HG03045 (cell line): ENCODE data around the gene HAGH.
"Not testable (repeated sequence)": the region's sequence is repeated elsewhere in the genome, so short reads cannot be mapped to it uniquely, and the experiment has no call there.

Source experiments
- ATAC-seq: cut with Tn5 transposase; IDR thresholded peaks from one replicate; pipeline ENCODE4 v1.9.1; 2021; ENCODE audit warnings: mild to moderate bottlenecking, moderate library complexity; ENCODE audit not compliant: unreplicated experiment

The HAGH gene

DNA sequence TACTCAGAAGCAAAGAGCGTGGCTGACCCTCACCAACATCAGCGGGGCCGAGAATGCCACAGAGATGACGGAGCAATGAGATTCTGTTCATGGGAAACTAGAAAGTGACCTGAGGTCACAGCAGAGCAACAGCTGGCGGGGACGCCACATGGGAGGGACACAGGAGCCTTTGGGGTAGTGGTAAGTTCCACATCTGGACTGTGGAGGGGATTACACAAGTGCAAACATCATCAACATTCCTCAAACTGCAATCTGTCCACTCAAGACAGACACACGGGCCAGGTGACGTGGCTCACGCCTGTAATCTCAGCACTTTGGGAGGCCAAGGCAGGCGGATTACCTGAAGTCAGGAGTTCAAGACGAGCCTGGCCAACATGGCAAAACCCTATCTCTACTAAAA lies 11.2 kb downstream of the HAGH start:
- no peak for ATAC-seq

GRCh38 chr16:1812732-1813163 lies 13.9 kb downstream of the HAGH start:
- ATAC-seq = no peak

DNA sequence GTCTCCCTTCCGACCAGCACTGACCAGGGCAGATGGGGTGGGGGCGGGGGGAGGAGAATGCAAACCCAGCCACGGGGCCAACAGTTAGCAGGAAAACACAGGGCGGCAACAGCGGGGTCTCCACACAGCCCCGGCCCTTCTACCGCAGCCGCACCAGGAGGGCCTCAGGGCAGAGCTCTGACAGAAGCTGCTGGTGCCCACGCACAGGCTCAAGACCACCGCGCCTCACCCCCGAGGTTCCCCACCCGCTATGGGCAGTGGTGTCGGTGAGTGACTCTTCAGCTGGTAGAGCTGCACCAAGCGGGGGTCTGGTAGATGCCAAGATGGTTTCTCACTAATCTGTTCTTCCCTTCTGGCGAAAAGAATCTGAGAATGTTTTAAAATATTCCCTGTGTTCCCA lies 16.1 kb downstream of the HAGH start:
- ATAC-seq = no peak

GRCh38 chr16:1810106-1810505 lies 16.5 kb downstream of the HAGH start:
- no peak for ATAC-seq

- ATAC-seq = no peak
Observed at GRCh38 chr16:1809281-1809801, 17.3 kb downstream of the HAGH start.

DNA sequence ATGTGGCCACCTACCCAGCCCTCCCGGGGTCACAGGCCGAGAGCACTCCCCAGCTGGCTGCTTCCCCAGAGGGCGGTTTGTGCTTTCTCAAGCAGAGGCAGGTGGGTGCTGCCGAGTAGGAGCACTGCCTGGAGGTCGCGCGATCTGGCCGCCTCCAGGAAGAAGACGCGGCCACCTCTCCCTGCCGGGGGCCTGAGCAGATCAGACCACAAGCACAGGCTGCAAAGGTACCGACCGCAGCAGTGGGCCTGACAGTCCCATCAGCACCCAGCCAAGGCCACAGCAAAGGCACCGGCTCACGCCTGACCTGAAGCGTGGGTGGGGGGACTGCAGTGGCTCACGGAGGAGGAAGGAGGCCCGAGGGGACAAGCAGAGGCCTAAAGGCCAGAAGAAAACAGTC lies 17.9 kb downstream of the HAGH start:
- no peak for ATAC-seq

DNA sequence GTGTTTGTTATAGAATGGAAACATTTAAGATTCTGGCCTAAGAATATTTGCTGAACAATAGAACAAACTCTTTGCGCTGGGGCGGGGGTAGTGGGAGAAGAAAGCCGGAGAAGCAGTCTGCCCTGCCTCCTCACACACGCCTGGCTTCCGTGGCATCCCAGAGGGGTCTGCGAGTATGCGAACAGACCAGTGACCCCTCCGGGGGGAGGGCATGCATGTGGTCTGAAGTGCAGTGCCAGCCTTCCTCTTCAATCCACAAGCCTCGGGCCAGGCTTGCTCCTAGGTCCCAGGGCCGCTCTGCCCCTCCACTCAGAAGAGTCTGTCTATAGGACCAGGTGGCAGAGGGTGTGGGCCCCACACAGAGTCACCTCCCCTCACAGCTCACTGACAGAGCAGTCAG lies 19.0 kb downstream of the HAGH start:
- ATAC-seq = no peak

DNA sequence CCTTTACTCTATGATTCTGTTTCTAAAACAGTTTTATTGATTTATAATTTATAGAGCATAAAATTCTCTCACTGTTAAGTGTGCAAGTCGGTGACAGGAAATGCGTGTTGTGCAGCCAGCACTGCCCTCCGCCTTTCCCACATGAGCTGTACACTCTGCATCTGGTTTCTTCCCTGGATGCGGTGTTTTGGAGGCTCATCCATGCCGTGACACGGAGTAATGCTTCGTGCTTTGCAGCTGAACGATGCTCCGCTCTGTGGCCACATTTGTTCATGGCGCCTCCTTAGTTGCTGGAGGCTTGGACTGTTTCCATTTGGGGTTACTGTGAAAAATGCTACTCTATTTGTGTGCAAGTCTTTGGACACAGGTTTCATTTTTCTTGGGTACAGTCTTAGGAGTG lies 25.9 kb downstream of the HAGH start:
- no peak for ATAC-seq

GRCh38 chr16:1799263-1799662 lies 27.4 kb downstream of the HAGH start:
- not testable (repeated sequence) for ATAC-seq

DNA sequence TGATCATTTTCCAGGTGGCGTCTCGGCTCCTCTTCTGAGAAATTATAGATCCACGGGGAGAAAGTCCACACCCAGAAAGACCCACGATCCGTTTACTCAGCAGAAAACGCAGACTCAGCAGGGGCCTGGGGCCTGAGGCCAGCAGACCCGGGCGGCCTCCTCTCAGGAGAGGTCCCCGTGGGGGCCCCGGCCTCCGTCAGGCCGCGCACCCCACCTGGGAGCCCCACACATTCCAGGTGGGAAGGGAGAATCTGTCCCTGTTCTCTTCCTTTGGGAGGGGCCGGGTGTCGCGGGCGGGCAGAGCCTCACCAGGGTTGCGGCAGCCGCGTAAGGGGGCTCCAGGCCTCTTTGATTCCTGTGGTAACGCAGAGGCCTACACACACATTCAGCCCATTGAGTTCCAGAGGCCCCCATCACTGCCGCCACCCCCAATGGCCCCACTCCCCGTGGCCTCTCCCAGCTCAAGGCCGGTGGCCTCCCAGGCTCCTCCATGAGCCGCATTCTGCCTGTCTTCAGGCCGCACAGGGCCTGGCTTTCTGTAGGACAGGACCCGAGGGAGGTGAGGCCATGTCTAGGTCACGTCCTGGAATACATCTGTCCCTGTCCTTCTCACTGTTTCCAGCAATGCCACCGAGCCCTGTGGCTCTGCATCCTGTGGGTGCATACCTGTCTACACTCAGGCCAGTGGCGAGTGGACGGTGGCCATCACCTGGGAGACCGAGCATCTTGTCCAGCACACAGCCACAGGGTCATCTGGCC lies 31.5 kb downstream of the HAGH start:
- ATAC-seq = no peak

- ATAC-seq = no peak
Observed at GRCh38 chr16:1794221-1794871, 32.3 kb downstream of the HAGH start.

- no peak for ATAC-seq
Observed at GRCh38 chr16:1793578-1794220, 32.9 kb downstream of the HAGH start, which contains the start of gene IGFALS. Gene IGFALS (minus strand): TSS chr16:1793705. CDS start chr16:1793652, 53 bp downstream.

GRCh38 chr16:1792836-1793577 lies 33.6 kb downstream of the HAGH start:
- no peak for ATAC-seq

DNA sequence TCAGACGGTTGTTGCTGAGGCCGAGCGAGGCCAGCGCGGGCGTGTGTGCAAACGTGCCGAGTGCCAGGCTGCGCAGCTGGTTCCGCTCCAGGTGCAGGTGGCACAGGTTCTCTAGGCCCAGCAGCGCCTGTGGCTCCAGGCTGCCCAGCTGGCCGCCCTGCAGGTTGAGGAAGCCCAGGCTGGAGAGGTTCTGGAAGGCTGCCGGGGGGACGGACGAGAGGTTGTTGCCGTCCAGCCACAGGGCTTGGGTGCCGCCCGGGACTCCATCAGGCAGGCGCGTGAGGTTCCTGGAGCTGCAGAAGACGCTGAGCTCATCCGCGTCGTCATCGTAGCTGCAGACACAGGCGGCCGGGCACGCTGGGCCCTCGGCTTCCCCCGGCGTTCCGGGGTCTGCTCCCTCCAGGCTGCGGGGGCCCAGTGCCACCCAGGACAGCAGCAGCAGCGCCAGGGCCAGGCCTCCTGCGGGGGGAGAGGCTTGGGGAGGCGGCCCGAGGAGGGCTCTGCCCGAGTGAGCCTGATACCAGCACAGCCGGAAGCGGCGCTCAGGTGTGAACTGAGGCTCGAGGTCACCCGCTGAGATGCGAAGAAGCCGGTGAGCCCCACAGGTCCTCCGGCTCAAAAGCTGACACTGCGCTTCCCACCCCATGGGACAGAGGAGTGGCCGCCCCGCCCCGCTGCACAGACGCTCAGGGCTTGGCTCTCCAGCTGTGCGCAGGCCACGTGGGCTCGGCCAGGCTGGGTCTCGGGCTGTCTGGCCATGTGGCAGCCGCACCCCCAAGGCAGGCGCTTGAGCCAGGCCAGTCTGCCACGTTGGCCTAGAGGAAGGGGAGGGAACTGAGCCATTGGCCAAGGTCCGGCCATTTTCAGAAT lies 34.4 kb downstream of the HAGH start:
- ATAC-seq = no peak

GRCh38 chr16:1791256-1791942 lies 35.2 kb downstream of the HAGH start:
- ATAC-seq = no peak

GRCh38 chr16:1790611-1791255 lies 35.9 kb downstream of the HAGH start:
- ATAC-seq = no peak

- ATAC-seq = no peak
Observed at GRCh38 chr16:1790261-1790610, 36.4 kb downstream of the HAGH start.

- no peak for ATAC-seq
Observed at GRCh38 chr16:1789643-1790045, 37.0 kb downstream of the HAGH start.

- no peak for ATAC-seq
Observed at GRCh38 chr16:1788708-1789100, 37.9 kb downstream of the HAGH start.
